Liver (tissue), 3 donors: Measurements from ENCODE around the gene ZNF134.

Experiments
- EGR1 ChIP-seq, 2 donors: IDR thresholded peaks; 2 replicates each; pipeline ENCODE4 v1.6.1; 2016 to 2018; ENCODE audit warnings: antibody characterized with exemption in 2 of 2, low read depth in 2 of 2
- FOXA1 ChIP-seq: IDR thresholded peaks from 2 replicates; pipeline ENCODE4 v1.6.1; 2016; ENCODE audit warnings: antibody characterized with exemption
- JUND ChIP-seq, 2 donors: IDR thresholded peaks; 2 replicates each; pipeline ENCODE4 v1.6.1; 2016; ENCODE audit warnings: antibody characterized with exemption in 2 of 2
- MAX ChIP-seq: IDR thresholded peaks from 2 replicates; pipeline ENCODE4 v1.6.1; 2016; ENCODE audit warnings: antibody characterized with exemption
- REST ChIP-seq: IDR thresholded peaks from 2 replicates; pipeline ENCODE4 v1.6.1; 2016; ENCODE audit warnings: antibody characterized with exemption, mild to moderate bottlenecking
- SP1 ChIP-seq: IDR thresholded peaks from 2 replicates; pipeline ENCODE4 v1.6.1; 2018; ENCODE audit warnings: antibody characterized with exemption, mild to moderate bottlenecking
- TAF1 ChIP-seq: conservative IDR thresholded peaks from 2 replicates; pipeline ENCODE4 v1.6.1; 2016; ENCODE audit warnings: antibody characterized with exemption, mild to moderate bottlenecking
- YY1 ChIP-seq: IDR thresholded peaks from 2 replicates; pipeline ENCODE4 v1.6.1; 2016; ENCODE audit warnings: antibody characterized with exemption, mild to moderate bottlenecking
- TF ChIP-seq, protein P1 (sequence below): fragments of 150-350 bp; IDR thresholded peaks from 2 replicates; pipeline ENCODE4 v1.5.1; 2017; ENCODE audit warnings: improper control_type of control experiment, low read depth, low read length; ENCODE audit not compliant: missing input control
- donor health status: healthy.
- donor health status: healthy.

DNA sequence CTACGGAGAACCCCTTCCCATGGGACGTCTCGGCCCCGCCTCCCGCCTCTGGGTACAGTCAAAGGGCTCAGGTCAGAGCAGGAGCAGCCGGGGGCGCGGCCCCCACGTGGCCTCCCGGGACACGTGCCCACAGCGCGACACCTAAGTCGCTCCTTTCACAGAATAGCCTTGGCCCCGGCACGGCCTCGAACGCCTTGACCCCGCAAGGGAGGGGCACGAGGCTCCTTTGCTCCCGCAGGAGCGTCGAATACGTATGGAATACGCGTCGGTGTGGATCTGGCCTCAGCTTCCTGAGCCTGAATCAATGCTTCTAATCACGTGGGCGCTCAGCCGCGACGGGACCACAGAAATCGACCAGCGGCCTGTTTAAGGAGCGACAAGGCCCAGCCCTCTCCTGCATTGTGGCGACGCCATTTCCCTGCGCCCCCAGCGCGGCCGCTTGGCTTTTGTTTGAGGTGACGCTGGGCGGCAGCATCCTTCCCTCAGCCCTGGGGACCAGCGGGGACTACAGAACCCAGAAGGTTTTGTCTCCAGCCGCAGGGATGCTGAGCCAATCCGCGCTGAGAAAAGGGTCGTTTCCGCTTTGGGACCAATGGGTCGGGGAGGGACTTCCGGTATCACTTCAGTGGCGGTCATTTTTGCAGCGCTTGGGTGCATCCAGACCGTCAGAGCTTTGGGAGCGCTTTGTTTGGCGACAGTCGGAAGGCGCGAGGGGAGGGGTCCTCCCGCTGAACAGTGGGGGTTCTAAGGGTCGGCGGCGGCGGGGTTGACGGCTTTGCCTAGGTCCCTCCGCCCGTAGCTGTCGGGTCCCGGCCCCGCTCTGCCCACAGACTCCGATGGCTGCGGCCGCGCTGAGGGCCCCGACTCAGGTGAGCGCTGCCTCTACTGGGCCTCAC is 30.3 kb upstream of the ZNF134 start, which contains the start of gene ZIK1:
- peak; percentile 45 for TF ChIP-seq YY1
- TF ChIP-seq REST, result no peak
- no peak for TF ChIP-seq FOXA1
- TF ChIP-seq, protein P1, sequence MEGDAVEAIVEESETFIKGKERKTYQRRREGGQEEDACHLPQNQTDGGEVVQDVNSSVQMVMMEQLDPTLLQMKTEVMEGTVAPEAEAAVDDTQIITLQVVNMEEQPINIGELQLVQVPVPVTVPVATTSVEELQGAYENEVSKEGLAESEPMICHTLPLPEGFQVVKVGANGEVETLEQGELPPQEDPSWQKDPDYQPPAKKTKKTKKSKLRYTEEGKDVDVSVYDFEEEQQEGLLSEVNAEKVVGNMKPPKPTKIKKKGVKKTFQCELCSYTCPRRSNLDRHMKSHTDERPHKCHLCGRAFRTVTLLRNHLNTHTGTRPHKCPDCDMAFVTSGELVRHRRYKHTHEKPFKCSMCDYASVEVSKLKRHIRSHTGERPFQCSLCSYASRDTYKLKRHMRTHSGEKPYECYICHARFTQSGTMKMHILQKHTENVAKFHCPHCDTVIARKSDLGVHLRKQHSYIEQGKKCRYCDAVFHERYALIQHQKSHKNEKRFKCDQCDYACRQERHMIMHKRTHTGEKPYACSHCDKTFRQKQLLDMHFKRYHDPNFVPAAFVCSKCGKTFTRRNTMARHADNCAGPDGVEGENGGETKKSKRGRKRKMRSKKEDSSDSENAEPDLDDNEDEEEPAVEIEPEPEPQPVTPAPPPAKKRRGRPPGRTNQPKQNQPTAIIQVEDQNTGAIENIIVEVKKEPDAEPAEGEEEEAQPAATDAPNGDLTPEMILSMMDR, result no peak
- TF ChIP-seq MAX, result peak; percentile 67
- TF ChIP-seq TAF1, result no peak
- TF ChIP-seq EGR1 (IDR thresholded peaks at IDR 0.05; ENCODE audit: low read depth in 2 of 2), result no peak
- no peak for TF ChIP-seq SP1
- no peak for TF ChIP-seq JUND (IDR thresholded peaks at IDR 0.05)
